HEK293 (cell line): ENCODE data around the gene VASH2.

Source experiments
- HOXC10 ChIP-seq: sonication (generic); formaldehyde crosslinking; IDR thresholded peaks from 2 replicates; pipeline ENCODE4 v1.8.1; 2023; ENCODE audit warnings: mild to moderate bottlenecking, missing genetic modification reagents
- IKZF3 ChIP-seq: fragments of 450-650 bp; IDR thresholded peaks from 2 replicates; pipeline ENCODE4 v1.5.0; 2018; ENCODE audit warnings: missing biosample characterization, mild to moderate bottlenecking, missing genetic modification characterization, moderate library complexity
- TCF7L2 ChIP-seq: IDR thresholded peaks from 2 replicates; pipeline ENCODE4 v1.6.1; 2011; ENCODE audit warnings: low read depth, mild to moderate bottlenecking, inconsistent platforms, low read length, moderate library complexity, borderline replicate concordance
- ZNF449 ChIP-seq: fragments of 450-650 bp; formaldehyde crosslinking; IDR thresholded peaks from 2 replicates; pipeline ENCODE4 v1.5.1; 2017; ENCODE audit warnings: missing biosample characterization, mild to moderate bottlenecking, missing genetic modification characterization, moderate library complexity
- ZSCAN5A ChIP-seq: fragments of 450-650 bp; formaldehyde crosslinking; IDR thresholded peaks from 2 replicates; pipeline ENCODE4 v1.5.1; 2016; ENCODE audit warnings: missing biosample characterization, missing genetic modification characterization

GRCh38 chr1:213008564-213008963 is 58.2 kb downstream of the VASH2 start:
- TF ChIP-seq ZNF449 (tag by site-specific recombination) (no peak), ZSCAN5A (no peak), HOXC10 (CRISPR knock-in tag) (no peak), TCF7L2 (no peak), IKZF3 (no peak)
